ENCODE data around the gene ADCY10. TPM values are rescaled to one million over a fixed set of nuclear protein-coding genes. Genes with fewer than 3 reads are reported as not detected.

ADCY10 gene
- total RNA-seq, 2 experiments from 2014 or later, result 0.11 to 0.30 TPM

DNA sequence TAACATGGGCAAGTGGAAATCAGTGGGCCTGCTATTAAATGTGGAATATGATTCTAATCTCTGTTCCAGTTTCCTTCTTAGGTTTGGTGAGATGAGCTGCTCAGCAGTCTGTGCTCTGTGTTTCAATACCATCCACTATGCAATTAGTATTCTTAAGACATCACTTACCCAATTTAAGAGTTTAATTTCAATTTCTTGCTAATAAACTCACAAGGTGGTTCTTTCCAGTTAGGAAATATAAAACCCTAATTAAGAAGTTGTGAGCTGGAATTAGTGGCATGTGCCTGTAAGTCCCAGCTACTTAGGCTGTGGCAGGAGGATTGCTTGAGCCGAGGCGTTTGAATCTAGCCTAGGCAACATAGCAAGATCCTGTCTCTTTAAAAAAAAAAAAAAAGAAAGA, 140.4 kb downstream of the ADCY10 start:
- ATAC-seq (no peak), DNase-seq (no peak)
- intact Hi-C loops (cut with DNase I, micrococcal nuclease), result no loop called here
- H3K9me3 Mint-ChIP-seq (ENCODE audit: low read depth), result no peaks in the 10 kb centered on the region
- peaks cover 29% of the 10 kb centered on the region for H3K4me1 Mint-ChIP-seq
- H3K27ac Mint-ChIP-seq, result no peak overlapping the region
- CTCF ChIA-PET, result interaction anchor here (0.6 kb wide), 1 partner anchor 232 kb away, joined by 3 read pairs; no protein-coding TSS in a partner anchor
- H3K36me3 Mint-ChIP-seq (ENCODE audit: low read depth), result peaks cover 40% of the 10 kb centered on the region
- H3K4me3 Mint-ChIP-seq, result no peak overlapping the region
- no peaks in the 10 kb centered on the region for H3K27me3 Mint-ChIP-seq
- POLR2A ChIA-PET, result no interaction called here

DNA sequence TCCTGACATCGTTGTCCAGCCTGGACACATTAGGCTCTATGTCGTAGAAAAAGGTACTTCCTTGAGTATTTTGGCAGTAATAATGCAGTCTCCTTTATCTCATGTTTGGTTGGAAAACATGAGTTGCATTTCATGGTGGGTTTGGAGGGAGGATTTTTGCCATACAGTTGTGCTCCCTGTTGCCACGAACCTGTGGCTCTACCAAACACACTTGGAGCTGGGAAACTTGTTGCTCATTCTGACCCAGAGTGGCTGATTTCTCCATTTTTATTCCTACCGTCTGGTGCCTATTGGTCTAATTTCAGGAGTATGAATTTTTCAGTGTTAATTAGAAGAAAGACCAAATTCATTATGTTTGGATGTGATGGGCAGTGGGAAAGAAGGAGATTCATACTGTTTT, 141.5 kb downstream of the ADCY10 start:
- Mint-ChIP-seq H3K9me3 (ENCODE audit: low read depth) (no peaks in the 10 kb centered on the region), H3K4me3 (no peak overlapping the region), H3K27me3 (no peaks in the 10 kb centered on the region), H3K27ac (no peak overlapping the region), H3K4me1 (peaks cover 28% of the 10 kb centered on the region), H3K36me3 (ENCODE audit: low read depth) (peaks cover 43% of the 10 kb centered on the region)
- DNase-seq, result no peak
- CTCF ChIA-PET, result no interaction called here
- ATAC-seq, result no peak
- POLR2A ChIA-PET, result no interaction called here
- intact Hi-C loops (cut with DNase I, micrococcal nuclease), result no loop called here

GRCh38 chr1:167770127-167770526, 143.8 kb downstream of the ADCY10 start:
- Mint-ChIP-seq H3K36me3 (ENCODE audit: low read depth) (peaks cover 43% of the 10 kb centered on the region), H3K4me1 (peaks cover 8% of the 10 kb centered on the region), H3K27ac (no peak overlapping the region), H3K27me3 (no peaks in the 10 kb centered on the region), H3K4me3 (no peak overlapping the region), H3K9me3 (ENCODE audit: low read depth) (no peaks in the 10 kb centered on the region)
- ATAC-seq (no peak), DNase-seq (no peak)
- intact Hi-C loops (cut with DNase I, micrococcal nuclease), result no loop called here
- CTCF ChIA-PET, result no interaction called here
- POLR2A ChIA-PET, result no interaction called here

DNA sequence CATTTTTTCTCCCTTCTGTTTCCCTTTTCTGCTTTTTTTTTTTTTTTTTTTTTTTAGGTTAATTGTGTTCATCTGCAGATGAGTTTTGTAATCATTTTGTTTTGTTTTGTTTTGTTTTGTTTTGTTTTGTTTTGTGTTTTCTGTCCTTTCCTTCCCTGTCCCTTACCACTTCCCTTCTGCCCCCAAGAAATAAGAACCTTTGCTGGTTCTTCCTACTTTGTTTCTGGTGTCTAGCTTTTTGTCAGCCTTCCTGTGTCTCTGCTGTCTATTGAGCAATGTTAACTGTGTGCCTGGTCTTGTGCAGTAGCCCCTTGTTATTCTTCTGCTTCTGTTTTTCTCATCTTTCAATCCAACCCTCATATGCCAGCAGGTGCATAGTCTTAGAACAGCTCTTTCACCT, 146.2 kb downstream of the ADCY10 start:
- Mint-ChIP-seq H3K27ac (no peak overlapping the region), H3K9me3 (ENCODE audit: low read depth) (no peaks in the 10 kb centered on the region), H3K4me1 (no peaks in the 10 kb centered on the region), H3K36me3 (ENCODE audit: low read depth) (peaks cover 32% of the 10 kb centered on the region), H3K4me3 (no peak overlapping the region), H3K27me3 (no peaks in the 10 kb centered on the region)
- ATAC-seq, result no peak
- CTCF ChIA-PET, result interaction anchor here (1.2 to 1.5 kb wide), 2 partner anchors 29 to 96 kb away, joined by 3 read pairs; no protein-coding TSS in a partner anchor
- DNase-seq, result no peak
- intact Hi-C loops (cut with DNase I, micrococcal nuclease), result no loop called here
- POLR2A ChIA-PET, result no interaction called here

GRCh38 chr1:167766538-167766937, 147.4 kb downstream of the ADCY10 start:
- Mint-ChIP-seq H3K27ac (no peak overlapping the region), H3K36me3 (ENCODE audit: low read depth) (peaks cover 25% of the 10 kb centered on the region), H3K4me1 (peaks cover 12% of the 10 kb centered on the region), H3K4me3 (no peak overlapping the region), H3K27me3 (no peaks in the 10 kb centered on the region), H3K9me3 (ENCODE audit: low read depth) (no peaks in the 10 kb centered on the region)
- ChIA-PET CTCF (interaction anchor here (0.6 kb wide), 1 partner anchor 42 kb away, joined by 3 read pairs; no protein-coding TSS in a partner anchor), POLR2A (no interaction called here)
- intact Hi-C loops (cut with DNase I, micrococcal nuclease), result no loop called here
- ATAC-seq (no peak), DNase-seq (no peak)

DNA sequence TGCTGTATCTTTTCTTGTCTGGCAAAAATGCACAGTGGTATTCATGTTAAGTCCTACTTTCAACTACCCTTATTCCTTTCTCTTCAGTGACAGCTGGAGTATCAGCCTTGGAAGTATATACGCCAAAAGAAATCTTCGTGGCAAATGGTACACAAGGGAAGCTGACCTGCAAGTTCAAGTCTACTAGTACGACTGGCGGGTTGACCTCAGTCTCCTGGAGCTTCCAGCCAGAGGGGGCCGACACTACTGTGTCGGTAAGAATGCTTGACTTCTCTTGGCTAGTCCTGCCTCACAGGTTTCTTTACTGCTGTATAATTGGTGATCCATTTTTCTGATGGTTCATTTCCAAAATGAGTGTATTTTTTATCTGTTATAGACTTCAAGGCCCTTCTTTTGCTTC, 148.4 kb downstream of the ADCY10 start:
- ATAC-seq, result no peak
- Mint-ChIP-seq H3K9me3 (ENCODE audit: low read depth) (no peaks in the 10 kb centered on the region), H3K27ac (no peak overlapping the region), H3K27me3 (no peaks in the 10 kb centered on the region), H3K4me1 (peaks cover 22% of the 10 kb centered on the region), H3K4me3 (no peak overlapping the region), H3K36me3 (ENCODE audit: low read depth) (peaks cover 20% of the 10 kb centered on the region)
- no peak for DNase-seq
- intact Hi-C loops (cut with DNase I, micrococcal nuclease), result no loop called here
- CTCF ChIA-PET, result no interaction called here
- POLR2A ChIA-PET, result no interaction called here

DNA sequence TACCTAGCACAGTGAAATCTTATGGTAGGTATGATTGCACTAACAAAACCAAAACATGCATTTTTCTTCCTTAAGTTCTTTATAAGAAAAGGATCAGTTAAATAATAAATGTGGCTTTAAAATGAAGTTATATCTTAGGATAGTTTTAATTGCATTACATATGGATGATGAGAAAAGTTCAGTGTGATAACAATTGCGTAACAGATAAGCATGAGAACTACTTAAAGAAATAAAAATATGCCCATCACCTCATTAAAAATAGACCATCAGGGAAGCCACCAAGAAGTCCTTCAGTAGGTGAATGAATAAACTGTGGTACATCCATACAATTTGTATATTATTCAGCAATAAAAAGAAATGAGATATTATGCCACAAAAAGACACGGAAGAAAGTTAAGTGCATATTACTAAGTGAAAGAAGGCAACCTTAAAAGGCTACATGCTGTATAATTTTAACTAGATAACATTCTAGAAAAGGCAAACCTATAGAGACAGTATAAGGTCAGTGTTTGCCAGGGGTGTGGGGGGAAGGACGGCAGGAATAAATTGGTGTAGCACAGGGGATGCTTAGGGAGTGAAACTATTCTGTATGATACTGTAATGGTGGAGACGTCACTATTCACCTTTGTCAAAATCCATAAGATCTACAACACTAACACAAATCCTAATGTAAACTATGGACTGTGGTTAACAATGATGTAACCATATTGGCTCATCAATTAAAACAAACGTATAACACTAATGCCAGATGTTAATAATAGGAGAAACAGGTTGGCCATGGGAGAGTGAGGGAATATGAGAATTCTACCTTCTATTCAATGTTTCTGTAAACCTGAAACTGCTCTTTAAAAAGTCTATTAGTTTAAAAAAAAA, 149.2 kb downstream of the ADCY10 start:
- H3K27me3 Mint-ChIP-seq, result no peaks in the 10 kb centered on the region
- H3K4me1 Mint-ChIP-seq, result peaks cover 24% of the 10 kb centered on the region
- no peak overlapping the region for H3K4me3 Mint-ChIP-seq
- CTCF ChIA-PET, result no interaction called here
- DNase-seq (no peak), ATAC-seq (no peak)
- H3K27ac Mint-ChIP-seq, result no peak overlapping the region
- POLR2A ChIA-PET, result no interaction called here
- intact Hi-C loops (cut with DNase I, micrococcal nuclease), result no loop called here
- H3K36me3 Mint-ChIP-seq (ENCODE audit: low read depth), result peaks cover 15% of the 10 kb centered on the region
- no peaks in the 10 kb centered on the region for H3K9me3 Mint-ChIP-seq (ENCODE audit: low read depth)

DNA sequence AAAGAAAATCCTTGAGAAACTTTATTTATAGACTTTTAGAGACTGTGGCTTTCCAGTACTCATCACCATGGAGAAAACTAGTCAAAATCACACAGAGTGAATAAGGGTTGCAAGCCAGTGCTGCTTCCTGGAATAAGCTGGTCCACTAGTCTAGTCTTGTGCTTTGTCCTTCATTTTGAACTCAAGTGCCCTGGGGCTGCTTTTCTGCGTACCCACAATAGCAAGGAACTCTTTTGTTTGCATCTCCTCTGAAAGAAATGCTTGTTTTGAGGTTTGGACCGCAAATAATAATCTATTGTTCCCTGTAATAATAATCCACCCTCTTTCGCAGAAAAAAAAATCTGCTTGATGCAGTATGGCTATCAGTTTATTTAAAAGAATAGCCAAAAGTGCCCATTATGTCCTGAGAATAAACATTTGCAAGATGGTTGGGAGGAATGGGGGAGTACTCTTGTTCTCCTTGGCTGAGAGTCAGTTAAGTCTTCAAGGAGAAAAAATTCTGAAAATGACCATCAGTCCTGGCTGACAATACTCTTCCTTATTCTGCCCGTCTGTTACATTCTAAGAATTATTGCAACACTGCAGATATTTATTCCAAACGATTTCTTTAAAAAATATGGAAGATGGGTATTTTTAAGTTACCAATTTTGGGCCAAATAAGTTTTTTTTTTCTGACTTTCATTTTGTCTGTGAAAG, 150.3 kb downstream of the ADCY10 start:
- Mint-ChIP-seq H3K27me3 (no peaks in the 10 kb centered on the region), H3K36me3 (ENCODE audit: low read depth) (peaks cover 13% of the 10 kb centered on the region), H3K27ac (no peak overlapping the region), H3K4me3 (no peak overlapping the region), H3K9me3 (ENCODE audit: low read depth) (no peaks in the 10 kb centered on the region), H3K4me1 (peaks cover 24% of the 10 kb centered on the region)
- ChIA-PET POLR2A (no interaction called here), CTCF (interaction anchor here (1.3 kb wide), 1 partner anchor 13 kb away, joined by 3 read pairs; no protein-coding TSS in a partner anchor)
- intact Hi-C loops (cut with DNase I, micrococcal nuclease), result no loop called here
- ATAC-seq (no peak), DNase-seq (no peak)

GRCh38 chr1:167762061-167762746, 151.7 kb downstream of the ADCY10 start:
- H3K4me3 Mint-ChIP-seq, result no peak overlapping the region
- intact Hi-C loops (cut with DNase I, micrococcal nuclease), result no loop called here
- peak overlapping the region; percentile 75 for H3K27ac Mint-ChIP-seq
- DNase-seq (peak; percentile 49), ATAC-seq (peak; percentile 76)
- H3K27me3 Mint-ChIP-seq, result no peaks in the 10 kb centered on the region
- peaks cover 25% of the 10 kb centered on the region for H3K4me1 Mint-ChIP-seq
- ChIA-PET POLR2A (interaction anchor here (1.0 kb wide), 1 partner anchor 13 kb away, joined by 3 read pairs; no protein-coding TSS in a partner anchor), CTCF (interaction anchor here (0.7 to 1.3 kb wide), 3 partner anchors 14 to 228 kb away, joined by 3 read pairs; no protein-coding TSS in a partner anchor)
- H3K36me3 Mint-ChIP-seq (ENCODE audit: low read depth), result peaks cover 8% of the 10 kb centered on the region
- H3K9me3 Mint-ChIP-seq (ENCODE audit: low read depth), result no peaks in the 10 kb centered on the region

DNA sequence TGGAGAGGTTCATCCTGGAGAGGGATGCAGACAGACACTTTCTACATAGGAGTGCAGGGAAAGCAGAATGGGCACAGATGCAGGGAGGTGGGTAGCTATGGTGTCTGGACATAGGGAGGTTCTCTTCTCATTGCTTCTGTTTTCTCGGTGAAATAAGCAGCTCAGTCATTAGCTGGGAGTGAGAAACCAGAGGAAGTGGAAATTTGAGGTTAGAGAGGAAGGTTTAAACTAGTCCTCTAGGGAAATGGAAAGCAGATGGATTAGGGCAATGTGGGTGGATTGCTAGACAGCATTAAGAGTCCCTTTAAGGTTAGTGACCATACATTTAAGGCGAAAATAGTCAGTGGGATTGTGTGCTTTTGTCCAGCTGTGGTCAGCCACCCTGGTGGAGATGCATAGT, 152.5 kb downstream of the ADCY10 start:
- DNase-seq (no peak), ATAC-seq (no peak)
- intact Hi-C loops (cut with DNase I, micrococcal nuclease), result no loop called here
- POLR2A ChIA-PET, result no interaction called here
- H3K36me3 Mint-ChIP-seq (ENCODE audit: low read depth), result peaks cover 2% of the 10 kb centered on the region
- peak overlapping the region; percentile 10 for H3K27ac Mint-ChIP-seq
- CTCF ChIA-PET, result no interaction called here
- H3K27me3 Mint-ChIP-seq, result no peaks in the 10 kb centered on the region
- H3K9me3 Mint-ChIP-seq (ENCODE audit: low read depth), result no peaks in the 10 kb centered on the region
- H3K4me1 Mint-ChIP-seq, result peaks cover 31% of the 10 kb centered on the region
- no peak overlapping the region for H3K4me3 Mint-ChIP-seq

All from activated CD4-positive, alpha-beta T cell treated with anti-CD3 and anti-CD28 coated beads for 36 hours (primary cell).